ENCODE measurements around the gene MYH9. TPM values are rescaled to one million over a fixed set of nuclear protein-coding genes. Genes with fewer than 3 reads are reported as not detected.

The MYH9 gene
- total and polyA plus RNA-seq, 2 experiments from 2014 or later, result 58.4 to 233 TPM

DNA sequence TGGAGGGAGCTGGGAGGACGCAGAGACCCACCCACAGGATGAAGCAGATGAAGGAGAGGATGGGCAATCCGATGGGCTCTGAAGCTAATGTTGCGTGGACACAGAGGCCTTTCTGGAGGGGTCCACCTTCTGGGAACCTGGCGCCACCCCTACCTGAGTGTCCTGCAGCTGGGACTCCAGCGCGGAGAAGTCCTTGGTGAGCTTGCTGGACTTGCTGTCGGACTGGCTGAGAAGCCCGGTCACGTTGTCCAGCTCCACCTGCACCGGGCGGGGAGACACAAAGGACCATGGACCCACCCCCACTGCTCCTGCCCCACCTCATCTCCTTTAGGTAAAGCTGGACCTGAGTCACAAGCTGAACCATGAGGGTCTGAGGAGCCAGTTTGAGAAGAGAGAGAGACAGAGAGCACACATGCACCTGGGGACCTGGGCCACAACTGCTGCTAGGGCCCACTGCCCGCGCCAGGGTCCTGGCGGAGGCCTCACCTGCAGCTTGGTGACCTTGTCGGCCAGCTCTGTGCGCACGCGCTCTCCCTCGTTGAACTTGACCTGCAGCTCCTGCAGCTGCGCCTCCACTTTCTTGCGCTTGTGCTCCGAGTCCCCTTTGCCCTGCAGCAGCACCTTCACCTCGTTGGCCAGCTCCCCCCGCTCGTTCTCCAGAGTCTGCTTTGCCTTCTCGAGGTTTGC, 94.0 kb downstream of the MYH9 start:
- peaks cover 8% of the 10 kb centered on the region for H3K27me3 Mint-ChIP-seq (ENCODE audit: insufficient read depth, low read depth, poor library complexity)
- no peaks in the 10 kb centered on the region for H3K27me3 ChIP-seq (ENCODE audit: insufficient read depth)
- H3K4me1 ChIP-seq (ENCODE audit: insufficient read depth), result no peaks in the 10 kb centered on the region
- no peak overlapping the region for H3K4me3 ChIP-seq
- H3K9me3 Mint-ChIP-seq, result peaks cover 25% of the 10 kb centered on the region
- peaks cover 97% of the 10 kb centered on the region for H3K36me3 Mint-ChIP-seq (ENCODE audit: low read depth)
- H4K20me1 ChIP-seq (replicated peaks; ENCODE audit: insufficient read depth), result peaks cover 8% of the 10 kb centered on the region; the same call in 1 of the 2 replicates
- H3K9me2 ChIP-seq (ENCODE audit: insufficient read depth), result 0 out of 2 replicates have a peak, but pooled peaks cover 4% of the 10 kb centered on the region
- DNase-seq (ENCODE audit: low spot score) (no peak), ATAC-seq (no peak)
- no peak overlapping the region for H3K4me3 Mint-ChIP-seq
- H3K36me3 ChIP-seq (ENCODE audit: insufficient read depth), result peaks cover 74% of the 10 kb centered on the region
- no peaks in the 10 kb centered on the region for H3K4me1 Mint-ChIP-seq
- no peak overlapping the region for H3K27ac Mint-ChIP-seq
- no peak overlapping the region for H3K4me2 ChIP-seq
- TF ChIP-seq EZH2phosphoT487 (IDR thresholded peaks at IDR 0.05; ENCODE audit: unreplicated experiment) (no peak), EZH2 (IDR thresholded peaks at IDR 0.05; ENCODE audit: low read depth, unreplicated experiment) (no peak), ETS1 (IDR thresholded peaks at IDR 0.05) (no peak), NANOG (IDR thresholded peaks at IDR 0.05; ENCODE audit: borderline replicate concordance) (no peak), JUNB (IDR thresholded peaks at IDR 0.05; ENCODE audit: unreplicated experiment) (no peak), POLR2AphosphoS5 (IDR thresholded peaks at IDR 0.05; ENCODE audit: low read depth) (no peak), STAT1 (IDR thresholded peaks at IDR 0.05; ENCODE audit: unreplicated experiment) (no peak), CREB1 (CRISPR knock-in tag; IDR thresholded peaks at IDR 0.05; ENCODE audit: low read depth) (no peak), ZNF462 (CRISPR knock-in tag; IDR thresholded peaks at IDR 0.05) (no peak), ZNF114 (CRISPR knock-in tag; IDR thresholded peaks at IDR 0.05) (no peak), ZNF331 (CRISPR knock-in tag; IDR thresholded peaks at IDR 0.05; ENCODE audit: low read depth) (no peak)
- TF ChIP-seq, protein P1, sequence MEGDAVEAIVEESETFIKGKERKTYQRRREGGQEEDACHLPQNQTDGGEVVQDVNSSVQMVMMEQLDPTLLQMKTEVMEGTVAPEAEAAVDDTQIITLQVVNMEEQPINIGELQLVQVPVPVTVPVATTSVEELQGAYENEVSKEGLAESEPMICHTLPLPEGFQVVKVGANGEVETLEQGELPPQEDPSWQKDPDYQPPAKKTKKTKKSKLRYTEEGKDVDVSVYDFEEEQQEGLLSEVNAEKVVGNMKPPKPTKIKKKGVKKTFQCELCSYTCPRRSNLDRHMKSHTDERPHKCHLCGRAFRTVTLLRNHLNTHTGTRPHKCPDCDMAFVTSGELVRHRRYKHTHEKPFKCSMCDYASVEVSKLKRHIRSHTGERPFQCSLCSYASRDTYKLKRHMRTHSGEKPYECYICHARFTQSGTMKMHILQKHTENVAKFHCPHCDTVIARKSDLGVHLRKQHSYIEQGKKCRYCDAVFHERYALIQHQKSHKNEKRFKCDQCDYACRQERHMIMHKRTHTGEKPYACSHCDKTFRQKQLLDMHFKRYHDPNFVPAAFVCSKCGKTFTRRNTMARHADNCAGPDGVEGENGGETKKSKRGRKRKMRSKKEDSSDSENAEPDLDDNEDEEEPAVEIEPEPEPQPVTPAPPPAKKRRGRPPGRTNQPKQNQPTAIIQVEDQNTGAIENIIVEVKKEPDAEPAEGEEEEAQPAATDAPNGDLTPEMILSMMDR (conservative IDR thresholded peaks at IDR 0.05; ENCODE audit: low read depth in 2 of 2), result no peak
- TF ChIP-seq, protein P2, sequence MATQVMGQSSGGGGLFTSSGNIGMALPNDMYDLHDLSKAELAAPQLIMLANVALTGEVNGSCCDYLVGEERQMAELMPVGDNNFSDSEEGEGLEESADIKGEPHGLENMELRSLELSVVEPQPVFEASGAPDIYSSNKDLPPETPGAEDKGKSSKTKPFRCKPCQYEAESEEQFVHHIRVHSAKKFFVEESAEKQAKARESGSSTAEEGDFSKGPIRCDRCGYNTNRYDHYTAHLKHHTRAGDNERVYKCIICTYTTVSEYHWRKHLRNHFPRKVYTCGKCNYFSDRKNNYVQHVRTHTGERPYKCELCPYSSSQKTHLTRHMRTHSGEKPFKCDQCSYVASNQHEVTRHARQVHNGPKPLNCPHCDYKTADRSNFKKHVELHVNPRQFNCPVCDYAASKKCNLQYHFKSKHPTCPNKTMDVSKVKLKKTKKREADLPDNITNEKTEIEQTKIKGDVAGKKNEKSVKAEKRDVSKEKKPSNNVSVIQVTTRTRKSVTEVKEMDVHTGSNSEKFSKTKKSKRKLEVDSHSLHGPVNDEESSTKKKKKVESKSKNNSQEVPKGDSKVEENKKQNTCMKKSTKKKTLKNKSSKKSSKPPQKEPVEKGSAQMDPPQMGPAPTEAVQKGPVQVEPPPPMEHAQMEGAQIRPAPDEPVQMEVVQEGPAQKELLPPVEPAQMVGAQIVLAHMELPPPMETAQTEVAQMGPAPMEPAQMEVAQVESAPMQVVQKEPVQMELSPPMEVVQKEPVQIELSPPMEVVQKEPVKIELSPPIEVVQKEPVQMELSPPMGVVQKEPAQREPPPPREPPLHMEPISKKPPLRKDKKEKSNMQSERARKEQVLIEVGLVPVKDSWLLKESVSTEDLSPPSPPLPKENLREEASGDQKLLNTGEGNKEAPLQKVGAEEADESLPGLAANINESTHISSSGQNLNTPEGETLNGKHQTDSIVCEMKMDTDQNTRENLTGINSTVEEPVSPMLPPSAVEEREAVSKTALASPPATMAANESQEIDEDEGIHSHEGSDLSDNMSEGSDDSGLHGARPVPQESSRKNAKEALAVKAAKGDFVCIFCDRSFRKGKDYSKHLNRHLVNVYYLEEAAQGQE (IDR thresholded peaks at IDR 0.05; ENCODE audit: unreplicated experiment), result no peak
- no peak overlapping the region for H2AFZ ChIP-seq
- H3F3A ChIP-seq (replicated peaks; ENCODE audit: low read depth), result 0 out of 2 replicates have a peak, but pooled peaks cover 2% of the 10 kb centered on the region
- no peak overlapping the region for H3K27ac ChIP-seq (ENCODE audit: low read depth)
- H3K79me2 ChIP-seq (replicated peaks; ENCODE audit: insufficient read depth), result no peaks in the 10 kb centered on the region
